A673 (cell line): ENCODE data around the gene PI3. TPM values are rescaled to one million over a fixed set of nuclear protein-coding genes. Genes with fewer than 3 reads are reported as not detected.

Experiments
- BruUV-seq: library from RNA; stranded (reverse); fragments of 400-500 nt; replicated peaks from 2 replicates; lab custom pipeline; 2021; lab: Mats Ljungman, UMichigan
- CTCF ChIA-PET: fragments of 300-600 bp; sonication (Branson Sonifier 250); formaldehyde crosslinking; loops from one replicate; lab custom pipeline; 2022; ENCODE audit warnings: antibody characterized with exemption; lab: Charles Lee
- POLR2A ChIA-PET: fragments of 300-600 bp; sonication (Branson Sonifier 250); formaldehyde crosslinking; loops from one replicate; lab custom pipeline; 2022; ENCODE audit warnings: antibody characterized with exemption; ENCODE audit not compliant: low non-redundant PET; lab: Charles Lee
- DNase-seq: peaks from one replicate; pipeline ENCODE4 v3.0.0-alpha.2; 2015; ENCODE audit warnings: low spot score
- H3K27ac ChIP-seq: fragments of 200-600 bp; sonication (generic); 2 replicates; pipeline ENCODE4 v1.5.1; 2016; ENCODE audit warnings: mixed run types, low read depth, mild to moderate bottlenecking, mixed read lengths, antibody characterized with exemption, low read length; ENCODE audit not compliant: poor library complexity, severe bottlenecking
- H3K27me3 ChIP-seq: fragments of 200-600 bp; sonication (generic); replicated peaks from 2 replicates; pipeline ENCODE4 v1.6.1; 2017; ENCODE audit warnings: mixed run types, low read depth, mild to moderate bottlenecking, mixed read lengths, antibody characterized with exemption, low read length; ENCODE audit not compliant: insufficient read depth, poor library complexity
- H3K36me3 ChIP-seq: fragments of 200-600 bp; sonication (generic); 2 replicates; pipeline ENCODE4 v1.6.1; 2016; ENCODE audit warnings: mixed run types, mild to moderate bottlenecking, mixed read lengths, antibody characterized with exemption, low read length; ENCODE audit not compliant: insufficient read depth, poor library complexity, severe bottlenecking
- H3K4me1 ChIP-seq: fragments of 200-600 bp; sonication (generic); 2 replicates; pipeline ENCODE4 v1.6.1; 2017; ENCODE audit warnings: mixed run types, mild to moderate bottlenecking, mixed read lengths, antibody characterized with exemption, low read length; ENCODE audit not compliant: insufficient read depth, poor library complexity, severe bottlenecking
- H3K4me3 ChIP-seq: fragments of 200-600 bp; sonication (generic); 2 replicates; pipeline ENCODE4 v1.5.1; 2016; ENCODE audit warnings: low read depth, mixed run types, mild to moderate bottlenecking, mixed read lengths, low read length; ENCODE audit not compliant: poor library complexity, severe bottlenecking
- H3K9me3 ChIP-seq: fragments of 200-600 bp; sonication (generic); 2 replicates; pipeline ENCODE4 v1.6.1; 2016; ENCODE audit warnings: mixed run types, low read depth, mild to moderate bottlenecking, mixed read lengths, antibody characterized with exemption, low read length; ENCODE audit not compliant: poor library complexity, severe bottlenecking
- EZH2 ChIP-seq: fragments of 200-600 bp; sonication (generic); IDR thresholded peaks from 2 replicates; pipeline ENCODE4 v1.6.1; 2017; ENCODE audit warnings: borderline replicate concordance, low read depth, mild to moderate bottlenecking, mixed read lengths, antibody characterized with exemption, low read length; ENCODE audit not compliant: poor library complexity, severe bottlenecking
- intact Hi-C: fragments of 100-400 bp; cut with micrococcal nuclease; formaldehyde crosslinking; loops from one replicate; pipeline ENCODE4 v1.10.0; 2022; ENCODE audit not compliant: unreplicated experiment
- total RNA-seq: library from RNA; stranded (reverse); gene quantifications from 2 replicates; pipeline ENCODE4 v1.2.3, GENCODE V29; 2021
- TF ChIP-seq, protein P1 (sequence below): fragments of 300-800, 200-600 bp; sonication (generic); conservative IDR thresholded peaks from 2 replicates; pipeline ENCODE4 v1.5.1; 2017; ENCODE audit warnings: low read depth, mild to moderate bottlenecking, antibody characterized with exemption, low read length, moderate library complexity, mixed read lengths

The PI3 gene
- total RNA-seq, 1 experiment from 2014 or later, result not detected

DNA sequence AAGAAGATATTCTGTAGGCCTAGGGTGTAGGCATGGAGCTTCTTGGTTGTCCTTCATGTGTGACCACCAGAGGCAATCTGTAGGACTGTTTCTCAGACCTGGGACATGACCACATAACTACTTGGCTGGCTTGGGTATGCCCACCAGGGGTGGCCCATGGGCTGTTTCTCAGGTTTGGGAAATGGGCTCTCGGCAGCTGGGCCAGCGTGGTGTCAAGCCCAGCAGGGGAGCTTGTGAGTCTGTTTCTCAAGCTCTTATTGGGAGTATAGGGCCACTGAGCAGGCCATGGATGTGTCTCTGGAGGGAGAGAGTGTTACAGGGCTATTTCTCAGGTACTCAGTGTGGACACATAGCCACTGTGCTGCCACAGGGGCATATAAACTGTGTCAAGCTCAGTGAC lies 43.9 kb downstream of the PI3 start:
- DNase-seq, result no peak
- ChIA-PET CTCF (no interaction called here), POLR2A (no interaction called here)
- Histone ChIP-seq H3K4me1 (no peaks in the 10 kb centered on the region), H3K9me3 (no peaks in the 10 kb centered on the region), H3K36me3 (no peaks in the 10 kb centered on the region), H3K27me3 (peaks cover 40% of the 10 kb centered on the region), H3K27ac (no peak overlapping the region), H3K4me3 (no peak overlapping the region)
- no peak for TF ChIP-seq EZH2
- TF ChIP-seq, protein P1, sequence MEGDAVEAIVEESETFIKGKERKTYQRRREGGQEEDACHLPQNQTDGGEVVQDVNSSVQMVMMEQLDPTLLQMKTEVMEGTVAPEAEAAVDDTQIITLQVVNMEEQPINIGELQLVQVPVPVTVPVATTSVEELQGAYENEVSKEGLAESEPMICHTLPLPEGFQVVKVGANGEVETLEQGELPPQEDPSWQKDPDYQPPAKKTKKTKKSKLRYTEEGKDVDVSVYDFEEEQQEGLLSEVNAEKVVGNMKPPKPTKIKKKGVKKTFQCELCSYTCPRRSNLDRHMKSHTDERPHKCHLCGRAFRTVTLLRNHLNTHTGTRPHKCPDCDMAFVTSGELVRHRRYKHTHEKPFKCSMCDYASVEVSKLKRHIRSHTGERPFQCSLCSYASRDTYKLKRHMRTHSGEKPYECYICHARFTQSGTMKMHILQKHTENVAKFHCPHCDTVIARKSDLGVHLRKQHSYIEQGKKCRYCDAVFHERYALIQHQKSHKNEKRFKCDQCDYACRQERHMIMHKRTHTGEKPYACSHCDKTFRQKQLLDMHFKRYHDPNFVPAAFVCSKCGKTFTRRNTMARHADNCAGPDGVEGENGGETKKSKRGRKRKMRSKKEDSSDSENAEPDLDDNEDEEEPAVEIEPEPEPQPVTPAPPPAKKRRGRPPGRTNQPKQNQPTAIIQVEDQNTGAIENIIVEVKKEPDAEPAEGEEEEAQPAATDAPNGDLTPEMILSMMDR, result no peak
- no TSS peak for BruUV-seq
- intact Hi-C loops, result no loop called here

GRCh38 chr20:45221076-45221475 lies 46.4 kb downstream of the PI3 start, which contains the start of gene SEMG2:
Gene SEMG2, plus strand, starts transcription at chr20:45221373. Its CDS starts 17 bp downstream, at chr20:45221390.
- intact Hi-C loops, result no loop called here
- ChIA-PET POLR2A (no interaction called here), CTCF (no interaction called here)
- no peak for TF ChIP-seq EZH2
- TF ChIP-seq, protein P1, result no peak
- H3K36me3 ChIP-seq, result no peaks in the 10 kb centered on the region
- H3K4me3 ChIP-seq, result no peak within 1 kb of the TSS
- no TSS peak for BruUV-seq
- H3K27ac ChIP-seq, result no peak within 1 kb of the TSS
- H3K9me3 ChIP-seq, result no peaks in the 10 kb centered on the region
- no peaks in the 10 kb centered on the region for H3K4me1 ChIP-seq
- peaks cover 62% of the 10 kb centered on the region for H3K27me3 ChIP-seq
- no peak for DNase-seq

GRCh38 chr20:45223136-45223535 lies 48.4 kb downstream of the PI3 start:
- CTCF ChIA-PET, result no interaction called here
- H3K27ac ChIP-seq, result no peak overlapping the region
- no TSS peak for BruUV-seq
- no peaks in the 10 kb centered on the region for H3K9me3 ChIP-seq
- POLR2A ChIA-PET, result no interaction called here
- H3K4me3 ChIP-seq, result no peak overlapping the region
- no peaks in the 10 kb centered on the region for H3K36me3 ChIP-seq
- peaks cover 76% of the 10 kb centered on the region for H3K27me3 ChIP-seq
- TF ChIP-seq, protein P1, result no peak
- TF ChIP-seq EZH2, result no peak
- intact Hi-C loops, result no loop called here
- H3K4me1 ChIP-seq, result no peaks in the 10 kb centered on the region
- DNase-seq, result no peak

Other genes with a start within 250 kb of the PI3 start
- 49.3 and 53.5 TPM in 2 replicates for gene TOMM34, start 214.5 kb upstream of the PI3 start, total RNA-seq
- 52.7 and 53.2 TPM in 2 replicates for gene STK4, start 208.4 kb upstream of the PI3 start, total RNA-seq
- gene KCNS1, start 73.8 kb upstream of the PI3 start, total RNA-seq, result not detected in 2 replicates
- not detected in 2 replicates for gene WFDC5, start 59.7 kb upstream of the PI3 start, total RNA-seq
- not detected in 2 replicates for gene WFDC12, start 50.4 kb upstream of the PI3 start, total RNA-seq
- 2.1 and 5.5 TPM in 2 replicates for gene SEMG1, start 32.1 kb downstream of the PI3 start, total RNA-seq
- not detected in 2 replicates for gene SEMG2, start 46.5 kb downstream of the PI3 start, total RNA-seq
- not detected in 2 replicates for gene SLPI, start 79.7 kb downstream of the PI3 start, total RNA-seq
- not detected in 2 replicates for gene RBPJL, start 131.9 kb downstream of the PI3 start, total RNA-seq
- gene MATN4, start 133.4 kb downstream of the PI3 start, total RNA-seq, result 0.28 and 0.31 TPM in 2 replicates
- gene SDC4, start 173.5 kb downstream of the PI3 start, total RNA-seq, result 14.8 and 16.3 TPM in 2 replicates
- gene SYS1, start 188.3 kb downstream of the PI3 start, total RNA-seq, result 20.0 and 22.8 TPM in 2 replicates
- 0.69 TPM in 1 of 2 replicates, not detected in the other for gene TP53TG5, start 203.4 kb downstream of the PI3 start, total RNA-seq
- gene DBNDD2, start 233.4 kb downstream of the PI3 start, total RNA-seq, result 36.4 and 38.6 TPM in 2 replicates
- gene PIGT, start 241.2 kb downstream of the PI3 start, total RNA-seq, result 97.2 and 97.3 TPM in 2 replicates